K562 (cell line): Measurements from ENCODE around the gene GCNA. TPM values are rescaled to one million over a fixed set of nuclear protein-coding genes. Genes with fewer than 3 reads are reported as not detected.

Experiments
- ATAC-seq: fragments of 200-7000 bp; cut with Tn5 transposase; 3 replicates; pipeline ENCODE4 v1.9.1; 2020; ENCODE audit warnings: moderate library complexity
- BruUV-seq: library from RNA; stranded (reverse); fragments of 400-500 nt; replicated peaks from 2 replicates; lab custom pipeline; 2021; lab: Mats Ljungman, UMichigan
- CTCF ChIA-PET: fragments of 300-600 bp; formaldehyde crosslinking; extraction: SDS; loops from one replicate; lab custom pipeline; 2021; ENCODE audit warnings: low intra/inter-chr PET ratio; lab: Yijun Ruan, JAX
- POLR2A ChIA-PET: fragments of 300-600, 350-650 bp; sonication (Branson Sonifier 250); formaldehyde crosslinking; extraction: SDS; loops from one replicate; lab custom pipeline; 2021; ENCODE audit warnings: antibody characterized with exemption, inconsistent platforms; lab: Yijun Ruan, JAX
- DNase-seq, 4 experiments: peaks; one replicate each; pipeline versions ENCODE4 v3.0.0 to v3.0.0-alpha.2; 2011 to 2018; ENCODE audit warnings: low spot score in 3 of 4, mixed read lengths in 3 of 4; ENCODE audit errors: extremely low read depth in 1 of 4
- FAIRE-seq: peaks from 2 replicates; lab custom pipeline; 2011; peaks lifted over from hg19 to GRCh38; lab: Jason Lieb, UNC
- H2AFZ ChIP-seq: 2 replicates; pipeline ENCODE4 v1.6.0; 2011; ENCODE audit warnings: low read depth, low read length, control low read depth, inconsistent platforms
- H3K27ac ChIP-seq: fragments of 200-600 bp; 3 replicates; pipeline ENCODE4 v1.8.0; 2011; ENCODE audit warnings: low read depth, mild to moderate bottlenecking, control low read depth, inconsistent platforms, low read length, moderate library complexity, mixed read lengths; ENCODE audit errors: extremely low read depth
- H3K27me3 ChIP-seq, 2 experiments: fragments of 300-600 bp in 1 of 2; 2 replicates in 1 of 2; 3 replicates in 1 of 2; pipeline versions ENCODE4 v1.6.0 to v1.8.0; 2011; ENCODE audit warnings: inconsistent platforms in 2 of 2, low read length in 2 of 2, mild to moderate bottlenecking in 1 of 2, mixed read lengths in 1 of 2, moderate library complexity in 1 of 2; ENCODE audit not compliant: control insufficient read depth in 2 of 2, insufficient read depth in 2 of 2
- H3K36me3 ChIP-seq: fragments of 300-600 bp; 3 replicates; pipeline ENCODE4 v1.8.0; 2011; ENCODE audit warnings: mild to moderate bottlenecking, low read length, inconsistent platforms; ENCODE audit not compliant: control insufficient read depth, insufficient read depth
- H3K4me1 ChIP-seq, 2 experiments: fragments of 200-600 bp in 1 of 2; replicated peaks in 1 of 2; 2 replicates in 1 of 2; 3 replicates in 1 of 2; pipeline versions ENCODE4 v1.5.1 to v1.8.0; 2011; ENCODE audit warnings: inconsistent platforms in 2 of 2, low read length in 2 of 2, mild to moderate bottlenecking in 1 of 2, mixed read lengths in 1 of 2, moderate library complexity in 1 of 2; ENCODE audit not compliant: control insufficient read depth in 2 of 2, insufficient read depth in 2 of 2
- H3K4me2 ChIP-seq: 2 replicates; pipeline ENCODE4 v1.6.1; 2011; ENCODE audit warnings: low read length, control low read depth, inconsistent platforms, mixed read lengths; ENCODE audit not compliant: insufficient read depth
- H3K4me3 ChIP-seq: fragments of 200-600 bp; sonication (generic), shearing (Covaris generic); 2 replicates; pipeline ENCODE4 v1.5.1; 2016; ENCODE audit warnings: control low read depth, inconsistent platforms
- H3K79me2 ChIP-seq: fragments of 200-600 bp; 3 replicates; pipeline ENCODE4 v1.8.0; 2011; ENCODE audit warnings: low read length, inconsistent platforms; ENCODE audit not compliant: control insufficient read depth, insufficient read depth
- H3K9ac ChIP-seq, 2 experiments: 2 replicates each; pipeline versions ENCODE4 v1.6.0 to v1.6.1; 2011; ENCODE audit warnings: low read depth in 2 of 2, low read length in 2 of 2, control low read depth in 1 of 2, inconsistent platforms in 1 of 2, mild to moderate bottlenecking in 1 of 2, mixed read lengths in 1 of 2; ENCODE audit not compliant: insufficient read depth in 1 of 2
- H3K9me1 ChIP-seq: one replicate; pipeline ENCODE4 v1.6.0; 2011; ENCODE audit warnings: inconsistent platforms, mild to moderate bottlenecking, low read length, moderate library complexity; ENCODE audit not compliant: control insufficient read depth, insufficient read depth
- H3K9me3 ChIP-seq: replicated peaks from 2 replicates; pipeline ENCODE4 v1.5.1; 2011; ENCODE audit warnings: low read depth, low read length, inconsistent platforms; ENCODE audit not compliant: control insufficient read depth, insufficient read depth
- H4K20me1 ChIP-seq: replicated peaks from 2 replicates; pipeline ENCODE4 v1.6.1; 2011; ENCODE audit warnings: low read length, inconsistent platforms, mixed read lengths; ENCODE audit not compliant: control insufficient read depth, insufficient read depth
- ATF3 ChIP-seq, 2 experiments: fragments of 450-650 bp in 1 of 2; sonication (generic) in 1 of 2; formaldehyde crosslinking in 1 of 2; IDR thresholded peaks in 1 of 2; conservative IDR thresholded peaks in 1 of 2; 2 replicates each; pipeline versions ENCODE4 v1.6.1 to v1.8.1; 2016 to 2023; ENCODE audit warnings: mild to moderate bottlenecking in 2 of 2, moderate library complexity in 2 of 2, inconsistent platforms in 1 of 2, missing genetic modification reagents in 1 of 2
- CHD1 ChIP-seq: fragments of 200-600 bp; sonication (generic); IDR thresholded peaks from one replicate; pipeline ENCODE4 v1.6.1; 2012; ENCODE audit warnings: mild to moderate bottlenecking, moderate library complexity, low read length, inconsistent platforms
- COPS2 ChIP-seq: fragments of 450-650 bp; conservative IDR thresholded peaks from 2 replicates; pipeline ENCODE4 v1.6.1; 2016; ENCODE audit warnings: mild to moderate bottlenecking, moderate library complexity
- E2F3 ChIP-seq: fragments of 250-450 bp; sonication (Bioruptor Pico); IDR thresholded peaks from 2 replicates; pipeline ENCODE4 v1.4.0; 2020; ENCODE audit warnings: mild to moderate bottlenecking
- GTF2E2 ChIP-seq: fragments of 200-800 bp; sonication (Bioruptor generic); IDR thresholded peaks from 2 replicates; pipeline ENCODE4 v1.6.1; 2016; ENCODE audit warnings: missing genetic modification characterization, missing compliant biosample characterization
- JUN ChIP-seq, 2 experiments: sonication (generic) in 1 of 2; formaldehyde crosslinking in 1 of 2; IDR thresholded peaks; 2 replicates each; pipeline versions ENCODE4 v1.6.1 to v1.8.0; 2012 to 2022; ENCODE audit warnings: borderline replicate concordance in 2 of 2, mild to moderate bottlenecking in 2 of 2, improper control_type of control experiment in 1 of 2, low read depth in 1 of 2, low read length in 1 of 2, missing genetic modification reagents in 1 of 2
- KDM5B ChIP-seq: fragments of 200-600 bp; sonication (generic); IDR thresholded peaks from 2 replicates; pipeline ENCODE4 v1.6.1; 2012; ENCODE audit warnings: low read depth, mild to moderate bottlenecking, moderate library complexity, low read length, control low read depth, inconsistent platforms; ENCODE audit not compliant: insufficient replicate concordance
- MAFF ChIP-seq: IDR thresholded peaks from 2 replicates; pipeline ENCODE4 v1.6.1; 2012; ENCODE audit warnings: low read length, improper control_type of control experiment
- MYC ChIP-seq, 2 experiments: fragments of 250-450 bp in 1 of 2; sonication (Bioruptor Pico) in 1 of 2; IDR thresholded peaks; 2 replicates each; pipeline versions ENCODE4 v1.5.1 to v1.6.1; 2012 to 2021; ENCODE audit warnings: low read depth in 2 of 2, borderline replicate concordance in 1 of 2, improper control_type of control experiment in 1 of 2, low read length in 1 of 2, mild to moderate bottlenecking in 1 of 2, moderate library complexity in 1 of 2
- POLR2AphosphoS5 ChIP-seq: IDR thresholded peaks from 2 replicates; pipeline ENCODE4 v1.6.1; 2011; ENCODE audit warnings: mild to moderate bottlenecking, low read depth, low read length, moderate library complexity; ENCODE audit not compliant: control insufficient read depth, insufficient read depth
- ZNF12 ChIP-seq: sonication (generic); formaldehyde crosslinking; IDR thresholded peaks from 2 replicates; pipeline ENCODE4 v1.4.0; 2020; ENCODE audit warnings: mild to moderate bottlenecking, missing genetic modification reagents
- ZNF740 ChIP-seq, 3 experiments: fragments of 200-800 bp in 1 of 3; sonication (Bioruptor generic) in 1 of 3; sonication (generic) in 1 of 3; formaldehyde crosslinking in 1 of 3; IDR thresholded peaks; 2 replicates each; pipeline versions ENCODE4 v1.6.1 to v1.8.0; 2016 to 2022; ENCODE audit warnings: mild to moderate bottlenecking in 2 of 3, missing compliant biosample characterization in 2 of 3, missing genetic modification characterization in 2 of 3, missing genetic modification reagents in 1 of 3
- WGBS: fragments of 100-300 bp; shearing (Covaris generic); methylation state at CpG from one replicate; pipeline ENCODE4 v1.1.6; 2016; ENCODE audit warnings: low coverage, mixed read lengths; ENCODE audit not compliant: insufficient coverage; ENCODE audit errors: missing lambda C conversion rate; 5-methylcytosine and 5-hydroxymethylcytosine counted together
- in situ Hi-C: fragments of 300-500 bp; cut with MboI; formaldehyde crosslinking; loops from 4 replicates; pipeline ENCODE4 v1.15.0; 2018; ENCODE audit warnings: inconsistent platforms, mixed read lengths
- intact Hi-C: fragments of 100-400 bp; cut with micrococcal nuclease; formaldehyde crosslinking; loops from 2 replicates; pipeline ENCODE4 v1.14.2; 2022
- polyA plus RNA-seq, 8 experiments: library from polyadenylated mRNA; depleted of rRNA in 4 of 8; stranded (reverse) in 5 of 8; unstranded in 3 of 8; fragments of >200 nt; fragmentation: Nextera tagmentation in 2 of 8; fragmentation: Illumina TruSeq in 1 of 8; extraction: Ambion mirVana in 2 of 8; extraction: Trizol in 1 of 8; gene quantifications; 2 replicates each; pipeline versions ENCODE4 v1.2.1 to v1.2.3, GENCODE V29; 2011 to 2014; ENCODE audit warnings: inconsistent platforms in 1 of 8, missing spikeins in 1 of 8
- total RNA-seq, 7 experiments: library from RNA; depleted of rRNA in 6 of 7; stranded (reverse); fragments of >200 nt in 6 of 7; fragmentation: Illumina TruSeq in 2 of 7; extraction: Trizol in 2 of 7; gene quantifications; 2 replicates each; pipeline versions ENCODE4 v1.2.1 to v1.2.3, GENCODE V29; 2011 to 2021; ENCODE audit warnings: low replicate concordance in 1 of 7
- TF ChIP-seq, protein P1 (sequence below): fragments of 450-650 bp; IDR thresholded peaks from 2 replicates; pipeline ENCODE4 v1.6.1; 2014; ENCODE audit warnings: low read depth, mild to moderate bottlenecking, moderate library complexity, borderline replicate concordance
- TF ChIP-seq, protein P2 (sequence below): fragments of 200-800 bp; sonication (Bioruptor generic); IDR thresholded peaks from 2 replicates; pipeline ENCODE4 v1.6.1; 2017; ENCODE audit warnings: missing genetic modification characterization, missing compliant biosample characterization

GCNA gene
- total and polyA plus RNA-seq, 9 of the 15 experiments (the other 6 are each of a cell fraction or from before 2014, with no cell fraction given), result 0.27 to 1.5 (median 0.86) TPM

DNA sequence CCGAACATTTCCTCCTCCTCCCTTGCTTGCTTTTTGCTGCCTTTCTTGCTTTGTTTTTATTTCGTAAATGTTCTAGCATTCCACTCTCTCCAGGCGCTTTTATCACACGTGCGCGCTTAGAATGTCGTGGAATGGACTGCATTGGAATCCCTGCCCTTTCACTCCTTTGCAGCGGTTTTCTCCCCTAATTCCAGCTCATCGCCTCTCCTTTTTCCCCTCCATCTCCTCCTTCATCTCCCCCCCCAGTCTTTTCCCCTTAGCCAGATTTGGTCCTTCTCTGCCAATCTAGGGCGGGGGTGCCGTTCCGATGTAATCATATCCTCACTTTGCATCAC is 44.8 kb upstream of the GCNA start:
- WGBS, result 0% methylated on average over 8 of the region's 12 CpGs
- POLR2A ChIA-PET, result interaction anchor here (1.0 to 5.3 kb wide), 10 partner anchors 8 to 168 kb away, joined by 3 to 52 read pairs (median 4); no protein-coding TSS in a partner anchor
- H3K4me3 ChIP-seq, result peak overlapping the region; percentile 95
- FAIRE-seq (no peak), DNase-seq (peak in 3 of 4 experiments; percentile 22 to 26 (median 22)), ATAC-seq (no peak; the same call in 2 of the 3 replicates)
- H3K4me1 ChIP-seq, result peaks cover 0 to 17% of the 10 kb centered on the region in 2 experiments; a peak in 3 of 5 replicates
- peaks cover 35% of the 10 kb centered on the region for H4K20me1 ChIP-seq
- peaks cover 2% of the 10 kb centered on the region; the same call in 1 of the 2 replicates for H3K9me3 ChIP-seq
- CTCF ChIA-PET, result no interaction called here
- in situ Hi-C loops, result no loop called here
- peak overlapping the region; percentile 100 for H3K4me2 ChIP-seq
- H2AFZ ChIP-seq, result peak overlapping the region; percentile 88
- no TSS peak for BruUV-seq
- intact Hi-C loops, result loop anchor here (5.0 kb wide), 1 partner anchor 81 kb away; no protein-coding TSS in a partner anchor
- H3K36me3 ChIP-seq, result peaks cover 23% of the 10 kb centered on the region
- peak overlapping the region; percentile 98 to 99 for H3K9ac ChIP-seq
- no peaks in the 10 kb centered on the region for H3K9me1 ChIP-seq
- H3K27ac ChIP-seq, result peak overlapping the region; percentile 97
- H3K79me2 ChIP-seq, result peaks cover 62% of the 10 kb centered on the region
- no peaks in the 10 kb centered on the region for H3K27me3 ChIP-seq
- TF ChIP-seq, protein P1, sequence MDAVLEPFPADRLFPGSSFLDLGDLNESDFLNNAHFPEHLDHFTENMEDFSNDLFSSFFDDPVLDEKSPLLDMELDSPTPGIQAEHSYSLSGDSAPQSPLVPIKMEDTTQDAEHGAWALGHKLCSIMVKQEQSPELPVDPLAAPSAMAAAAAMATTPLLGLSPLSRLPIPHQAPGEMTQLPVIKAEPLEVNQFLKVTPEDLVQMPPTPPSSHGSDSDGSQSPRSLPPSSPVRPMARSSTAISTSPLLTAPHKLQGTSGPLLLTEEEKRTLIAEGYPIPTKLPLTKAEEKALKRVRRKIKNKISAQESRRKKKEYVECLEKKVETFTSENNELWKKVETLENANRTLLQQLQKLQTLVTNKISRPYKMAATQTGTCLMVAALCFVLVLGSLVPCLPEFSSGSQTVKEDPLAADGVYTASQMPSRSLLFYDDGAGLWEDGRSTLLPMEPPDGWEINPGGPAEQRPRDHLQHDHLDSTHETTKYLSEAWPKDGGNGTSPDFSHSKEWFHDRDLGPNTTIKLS, result no peak
- TF ChIP-seq CHD1 (peak; percentile 24), POLR2AphosphoS5 (peak; percentile 18; the same call in 1 of the 2 replicates), ZNF12 (CRISPR knock-in tag) (no peak), COPS2 (no peak), ATF3 (IDR thresholded peaks at IDR 0.05) (peak; percentile 61; the same call in 1 of the 2 replicates), ATF3 (CRISPR knock-in tag; conservative IDR thresholded peaks at IDR 0.05) (no peak), MAFF (no peak), KDM5B (no peak), ZNF740 (CRISPR knock-in tag; IDR thresholded peaks at IDR 0.05) (0 out of 2 replicates have a peak, but pooled peaks have one; percentile 7), ZNF740 (tag; IDR thresholded peaks at IDR 0.05) (no peak), GTF2E2 (tag) (0 out of 2 replicates have a peak, but pooled peaks have one; percentile 1), E2F3 (CRISPR knock-in tag) (no peak), MYC (IDR thresholded peaks at IDR 0.05; ENCODE audit: low read depth, low read length) (0 out of 2 replicates have a peak, but pooled peaks have one; percentile 4), MYC (CRISPR knock-in tag; IDR thresholded peaks at IDR 0.05; ENCODE audit: borderline replicate concordance, low read depth) (no peak), JUN (IDR thresholded peaks at IDR 0.05; ENCODE audit: borderline replicate concordance, low read depth, low read length) (no peak), JUN (CRISPR knock-in tag; IDR thresholded peaks at IDR 0.05; ENCODE audit: borderline replicate concordance) (no peak)
- TF ChIP-seq, protein P2, sequence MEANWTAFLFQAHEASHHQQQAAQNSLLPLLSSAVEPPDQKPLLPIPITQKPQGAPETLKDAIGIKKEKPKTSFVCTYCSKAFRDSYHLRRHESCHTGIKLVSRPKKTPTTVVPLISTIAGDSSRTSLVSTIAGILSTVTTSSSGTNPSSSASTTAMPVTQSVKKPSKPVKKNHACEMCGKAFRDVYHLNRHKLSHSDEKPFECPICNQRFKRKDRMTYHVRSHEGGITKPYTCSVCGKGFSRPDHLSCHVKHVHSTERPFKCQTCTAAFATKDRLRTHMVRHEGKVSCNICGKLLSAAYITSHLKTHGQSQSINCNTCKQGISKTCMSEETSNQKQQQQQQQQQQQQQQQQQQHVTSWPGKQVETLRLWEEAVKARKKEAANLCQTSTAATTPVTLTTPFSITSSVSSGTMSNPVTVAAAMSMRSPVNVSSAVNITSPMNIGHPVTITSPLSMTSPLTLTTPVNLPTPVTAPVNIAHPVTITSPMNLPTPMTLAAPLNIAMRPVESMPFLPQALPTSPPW (CRISPR knock-in tag), result peak; percentile 25; the same call in 1 of the 2 replicates
